Left lung (tissue), 10 donors: ENCODE results near the gene NFIC. TPM values are rescaled to one million over a fixed set of nuclear protein-coding genes. Genes with fewer than 3 reads are reported as not detected.

Experiments
- ATAC-seq: fragments of 200-7000 bp; cut with Tn5 transposase; one replicate; pipeline ENCODE4 v1.9.1; 2020; ENCODE audit warnings: moderate library complexity
- DNase-seq, 4 donors: peaks; one replicate each; pipeline ENCODE4 v3.0.0-alpha.2; 2013 to 2020
- H3K27ac ChIP-seq, 2 donors: fragments of 200-600 bp; sonication (generic) in 1 of 2; one replicate each; pipeline versions ENCODE4 v1.5.0 to v1.8.0; 2020 to 2021
- H3K27me3 ChIP-seq, 2 donors: fragments of 200-600 bp; sonication (generic) in 1 of 2; one replicate each; pipeline versions ENCODE4 v1.5.0 to v1.8.0; 2020 to 2021
- H3K36me3 ChIP-seq, 2 donors: fragments of 200-600 bp; sonication (generic) in 1 of 2; one replicate each; pipeline versions ENCODE4 v1.5.0 to v1.8.0; 2020 to 2021
- H3K4me1 ChIP-seq, 2 donors: fragments of 200-600 bp; one replicate each; pipeline ENCODE4 v1.8.0; 2021
- H3K4me3 ChIP-seq, 2 donors: fragments of 200-600 bp; sonication (generic) in 1 of 2; one replicate each; pipeline versions ENCODE4 v1.5.0 to v1.8.0; 2020 to 2021; ENCODE audit warnings: mild to moderate bottlenecking in 1 of 2
- H3K9me3 ChIP-seq, 2 donors: fragments of 200-600 bp; sonication (generic) in 1 of 2; one replicate each; pipeline versions ENCODE4 v1.5.0 to v1.8.0; 2020 to 2021
- CTCF ChIP-seq, 2 donors: fragments of 200-600 bp; sonication (generic) in 1 of 2; IDR thresholded peaks; one replicate each; pipeline versions ENCODE4 v1.5.0 to v1.8.0; 2021; ENCODE audit warnings: antibody characterized with exemption in 2 of 2
- intact Hi-C, 2 donors: fragments of 100-400 bp; cut with DNase I; formaldehyde crosslinking; loops; one replicate each; pipeline versions ENCODE4 v1.11.2 to v1.14.2; 2022
- polyA plus RNA-seq, 6 donors: library from polyadenylated mRNA; unstranded; fragments of 120-200 nt; gene quantifications; one replicate each; pipeline ENCODE4 v1.2.1, GENCODE V29; 2013; ENCODE audit not compliant: insufficient read length in 6 of 6
- total RNA-seq, 2 donors: library from RNA; stranded (reverse); fragmentation: NEBNext Ultra II Directional; extraction: Animal tissue kit (Norgen Biotek cat#: 25700); gene quantifications; one replicate each; pipeline ENCODE4 v1.2.1, GENCODE V29; 2021
- donor health status: DM: no; HTN: yes; CAD: no.
- donor health status: DM: no; HTN: no; CAD: no.

NFIC gene
- total and polyA plus RNA-seq, 8 donors = 37.2 to 163 (median 55.7) TPM

GRCh38 chr19:3494051-3494450 lies 127.7 kb downstream of the NFIC start:
- H3K4me3 ChIP-seq = no peak overlapping the region
- peaks cover 0 to 2% of the 10 kb centered on the region in 2 donors for H3K4me1 ChIP-seq
- no peaks in the 10 kb centered on the region for H3K9me3 ChIP-seq
- peaks cover 0 to 66% of the 10 kb centered on the region in 2 donors for H3K36me3 ChIP-seq
- intact Hi-C loops = no loop called here
- no peak for DNase-seq
- H3K27me3 ChIP-seq = no peaks in the 10 kb centered on the region
- no peak overlapping the region for H3K27ac ChIP-seq
- ATAC-seq = peak; percentile 27
- TF ChIP-seq CTCF (IDR thresholded peaks at IDR 0.05) = no peak

GRCh38 chr19:3494559-3494958 lies 128.2 kb downstream of the NFIC start:
- Histone ChIP-seq H3K4me3 (no peak overlapping the region), H3K27ac (no peak overlapping the region), H3K27me3 (no peaks in the 10 kb centered on the region), H3K4me1 (peaks cover 3 to 7% of the 10 kb centered on the region in 2 donors), H3K36me3 (peaks cover 0 to 66% of the 10 kb centered on the region in 2 donors), H3K9me3 (no peaks in the 10 kb centered on the region)
- DNase-seq (no peak), ATAC-seq (no peak)
- intact Hi-C loops = no loop called here
- no peak for TF ChIP-seq CTCF (IDR thresholded peaks at IDR 0.05)

- Histone ChIP-seq H3K36me3 (peaks cover 0 to 52% of the 10 kb centered on the region in 2 donors), H3K27ac (no peak overlapping the region), H3K4me3 (no peak overlapping the region), H3K4me1 (peaks cover 7 to 18% of the 10 kb centered on the region in 2 donors), H3K27me3 (no peaks in the 10 kb centered on the region), H3K9me3 (no peaks in the 10 kb centered on the region)
- no peak for ATAC-seq
- peak in 1 of 4 donors; percentile 70 for DNase-seq
- no peak for TF ChIP-seq CTCF (IDR thresholded peaks at IDR 0.05)
- intact Hi-C loops = no loop called here
Measured at GRCh38 chr19:3496392-3497273, 130.2 kb downstream of the NFIC start.

GRCh38 chr19:3497757-3498520 lies 131.6 kb downstream of the NFIC start:
- intact Hi-C loops = no loop called here
- Histone ChIP-seq H3K9me3 (no peaks in the 10 kb centered on the region), H3K4me3 (no peak overlapping the region), H3K27ac (no peak overlapping the region), H3K36me3 (peaks cover 0 to 39% of the 10 kb centered on the region in 2 donors), H3K27me3 (no peaks in the 10 kb centered on the region), H3K4me1 (peaks cover 7 to 18% of the 10 kb centered on the region in 2 donors)
- TF ChIP-seq CTCF (IDR thresholded peaks at IDR 0.05) = no peak
- no peak for DNase-seq
- ATAC-seq = no peak
